Measurements from ENCODE around the gene PRKG2.

PRKG2 gene

DNA sequence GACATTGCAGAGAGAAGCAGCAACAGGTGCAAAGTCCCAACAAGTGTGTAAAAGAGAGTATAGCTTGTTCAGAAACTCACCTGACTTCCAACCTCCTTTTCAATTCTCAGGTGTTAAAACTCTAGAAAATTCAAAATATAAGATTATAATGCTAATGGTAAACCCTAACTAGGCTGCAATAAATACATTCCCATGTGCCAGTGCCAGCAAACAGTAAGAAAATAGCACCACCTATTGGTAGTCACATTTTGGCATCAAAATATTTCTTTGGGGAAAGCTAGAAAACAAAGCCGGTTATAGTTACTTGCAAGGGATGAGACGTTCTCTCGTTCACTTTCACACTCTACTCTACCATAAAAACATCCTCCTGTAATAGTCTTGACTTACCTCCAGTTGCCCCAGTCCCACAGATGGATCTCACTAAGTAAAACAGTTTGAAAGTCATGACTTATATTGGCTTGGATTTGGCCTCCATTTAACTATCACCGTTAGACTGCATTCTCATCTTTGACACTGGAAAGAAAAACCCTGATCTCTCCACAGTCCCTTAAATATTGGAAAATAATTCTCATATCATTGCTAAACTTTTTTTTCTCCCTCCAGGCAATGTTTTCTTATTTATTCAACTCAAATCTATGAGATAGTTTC is 174.9 kb downstream of the PRKG2 start:
- TF ChIP-seq RAD21 (IDR thresholded peaks at IDR 0.05; ENCODE audit: low read depth) = peak; percentile 77
- TF ChIP-seq CEBPB (IDR thresholded peaks at IDR 0.05) = no peak
- TF ChIP-seq, protein P1, sequence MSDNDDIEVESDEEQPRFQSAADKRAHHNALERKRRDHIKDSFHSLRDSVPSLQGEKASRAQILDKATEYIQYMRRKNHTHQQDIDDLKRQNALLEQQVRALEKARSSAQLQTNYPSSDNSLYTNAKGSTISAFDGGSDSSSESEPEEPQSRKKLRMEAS (IDR thresholded peaks at IDR 0.05) = no peak
- TF ChIP-seq, protein P2, sequence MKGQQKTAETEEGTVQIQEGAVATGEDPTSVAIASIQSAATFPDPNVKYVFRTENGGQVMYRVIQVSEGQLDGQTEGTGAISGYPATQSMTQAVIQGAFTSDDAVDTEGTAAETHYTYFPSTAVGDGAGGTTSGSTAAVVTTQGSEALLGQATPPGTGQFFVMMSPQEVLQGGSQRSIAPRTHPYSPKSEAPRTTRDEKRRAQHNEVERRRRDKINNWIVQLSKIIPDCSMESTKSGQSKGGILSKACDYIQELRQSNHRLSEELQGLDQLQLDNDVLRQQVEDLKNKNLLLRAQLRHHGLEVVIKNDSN (IDR thresholded peaks at IDR 0.05) = no peak
- no peak for TF ChIP-seq EGR1 (IDR thresholded peaks at IDR 0.05)

DNA sequence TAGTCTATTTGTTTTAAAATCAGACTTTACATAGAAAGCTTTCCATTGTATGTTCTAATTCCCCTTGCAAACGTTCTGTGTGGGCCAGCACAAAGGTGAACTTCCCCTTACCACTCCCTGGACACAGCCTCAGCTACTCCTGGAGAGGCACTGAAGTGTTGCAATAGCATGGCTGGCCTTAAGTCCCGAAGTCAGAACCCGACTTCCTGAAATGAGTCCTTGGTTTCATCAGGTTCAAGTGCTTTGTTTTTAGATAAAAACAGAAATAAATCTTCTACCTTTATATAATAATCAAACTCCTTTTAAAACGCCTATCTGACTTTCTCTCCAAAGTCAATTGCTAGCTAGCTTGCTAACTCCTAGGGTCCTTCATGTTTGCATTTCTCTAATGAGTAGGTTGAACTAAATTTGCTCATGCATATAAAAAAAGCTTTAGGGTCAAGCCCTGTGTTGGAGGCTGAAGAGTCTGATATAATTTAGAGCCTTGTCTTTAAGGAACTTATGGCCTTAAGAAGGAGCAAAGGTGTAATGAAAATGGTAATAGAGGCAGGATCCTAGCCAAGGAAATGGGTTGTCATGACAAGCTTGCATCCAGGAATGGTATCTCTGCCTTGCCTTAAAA is 175.6 kb downstream of the PRKG2 start:
- TF ChIP-seq REST (IDR thresholded peaks at IDR 0.05; ENCODE audit: low read depth) = no peak
- TF ChIP-seq EGR1 (IDR thresholded peaks at IDR 0.05) = no peak
- TF ChIP-seq NFIC (IDR thresholded peaks at IDR 0.05) = no peak
- no peak for TF ChIP-seq RAD21 (IDR thresholded peaks at IDR 0.05; ENCODE audit: low read depth)

- TF ChIP-seq CEBPB (IDR thresholded peaks at IDR 0.05) = no peak
- TF ChIP-seq REST (IDR thresholded peaks at IDR 0.05; ENCODE audit: low read depth) = no peak
- no peak for TF ChIP-seq RAD21 (IDR thresholded peaks at IDR 0.05; ENCODE audit: low read depth)
- TF ChIP-seq TEAD4 (IDR thresholded peaks at IDR 0.05) = no peak
- TF ChIP-seq ZBTB7A (IDR thresholded peaks at IDR 0.05; ENCODE audit: low read depth) = no peak
- no peak for TF ChIP-seq FOXM1 (IDR thresholded peaks at IDR 0.05; ENCODE audit: borderline replicate concordance, low read depth)
- no peak for TF ChIP-seq NFIC (IDR thresholded peaks at IDR 0.05)
- no peak for TF ChIP-seq TCF12 (IDR thresholded peaks at IDR 0.05; ENCODE audit: low read depth)
- no peak for TF ChIP-seq EGR1 (IDR thresholded peaks at IDR 0.05)
- no peak for TF ChIP-seq TAF1 (IDR thresholded peaks at IDR 0.05; ENCODE audit: low read depth)
These were observed 176.2 kb downstream of the PRKG2 start for GRCh38 chr4:81038636-81039350.
